Mesendoderm (in vitro differentiated cells): ENCODE results near the gene OXER1. TPM values are rescaled to one million over a fixed set of nuclear protein-coding genes. Genes with fewer than 3 reads are reported as not detected.

Experiments
- DNase-seq: peaks from one replicate; pipeline ENCODE4 v3.0.0; 2013
- H2AK5ac ChIP-seq: 2 replicates; pipeline ENCODE4 v1.6.1; 2013; ENCODE audit warnings: low read length, inconsistent platforms
- H2BK120ac ChIP-seq: 2 replicates; pipeline ENCODE4 v1.6.1; 2013; ENCODE audit warnings: low read depth, mild to moderate bottlenecking, low read length, moderate library complexity, mixed read lengths
- H2BK15ac ChIP-seq: replicated peaks from 2 replicates; pipeline ENCODE4 v1.6.1; 2013; ENCODE audit warnings: low read depth, mild to moderate bottlenecking, moderate library complexity
- H2BK5ac ChIP-seq: 2 replicates; pipeline ENCODE4 v1.6.1; 2013; ENCODE audit warnings: low read length, inconsistent platforms
- H3K18ac ChIP-seq: 2 replicates; pipeline ENCODE4 v1.6.1; 2013; ENCODE audit warnings: mild to moderate bottlenecking, low read length, mixed read lengths
- H3K23ac ChIP-seq: one replicate; pipeline ENCODE4 v1.6.1; 2013; ENCODE audit warnings: low read length
- H3K27ac ChIP-seq: 2 replicates; pipeline ENCODE4 v1.5.1; 2013; ENCODE audit warnings: low read depth, mild to moderate bottlenecking, inconsistent platforms, low read length, moderate library complexity
- H3K27me3 ChIP-seq: 2 replicates; pipeline ENCODE4 v1.6.1; 2013; ENCODE audit warnings: low read length, control low read depth, mild to moderate bottlenecking, inconsistent platforms; ENCODE audit not compliant: insufficient read depth, poor library complexity
- H3K36me3 ChIP-seq: 2 replicates; pipeline ENCODE4 v1.6.1; 2013; ENCODE audit warnings: low read length, inconsistent platforms; ENCODE audit not compliant: control insufficient read depth, insufficient read depth
- H3K4ac ChIP-seq: one replicate; pipeline ENCODE4 v1.6.1; 2013; ENCODE audit warnings: low read depth, mild to moderate bottlenecking, low read length, moderate library complexity
- H3K4me1 ChIP-seq: 2 replicates; pipeline ENCODE4 v1.6.1; 2013; ENCODE audit warnings: low read depth, low read length, inconsistent platforms; ENCODE audit not compliant: control insufficient read depth
- H3K4me2 ChIP-seq: 2 replicates; pipeline ENCODE4 v1.6.1; 2013; ENCODE audit warnings: low read length
- H3K4me3 ChIP-seq: 2 replicates; pipeline ENCODE4 v1.5.1; 2013; ENCODE audit warnings: mild to moderate bottlenecking, low read length
- H3K56ac ChIP-seq: one replicate; pipeline ENCODE4 v1.6.1; 2013; ENCODE audit warnings: low read length
- H3K79me1 ChIP-seq: 2 replicates; pipeline ENCODE4 v1.6.1; 2013; ENCODE audit warnings: low read length, inconsistent platforms
- H3K79me2 ChIP-seq: 2 replicates; pipeline ENCODE4 v1.6.1; 2013; ENCODE audit warnings: mild to moderate bottlenecking, low read length; ENCODE audit not compliant: control insufficient read depth, insufficient read depth
- H3K9ac ChIP-seq: 2 replicates; pipeline ENCODE4 v1.6.1; 2013; ENCODE audit warnings: low read length, inconsistent platforms
- H4K5ac ChIP-seq: one replicate; pipeline ENCODE4 v1.6.1; 2013; ENCODE audit warnings: low read length
- H4K8ac ChIP-seq: one replicate; pipeline ENCODE4 v1.6.1; 2013; ENCODE audit warnings: low read depth, mild to moderate bottlenecking, control low read depth, low read length, moderate library complexity
- WGBS: extraction: QIAGEN DNeasy Blood & Tissue Kit; methylation state at CpG from one replicate; pipeline ENCODE4 v1.1.7; 2013; ENCODE audit warnings: low lambda C conversion rate, missing lambda C conversion rate; ENCODE audit not compliant: insufficient coverage; ENCODE audit errors: extremely low coverage; 5-methylcytosine and 5-hydroxymethylcytosine counted together
- polyA plus RNA-seq, 2 experiments: library from polyadenylated mRNA; stranded (reverse); fragments of 200-250 nt; gene quantifications; one replicate each; pipeline ENCODE4 v1.2.3, GENCODE V29; 2013

Gene OXER1, protein sequence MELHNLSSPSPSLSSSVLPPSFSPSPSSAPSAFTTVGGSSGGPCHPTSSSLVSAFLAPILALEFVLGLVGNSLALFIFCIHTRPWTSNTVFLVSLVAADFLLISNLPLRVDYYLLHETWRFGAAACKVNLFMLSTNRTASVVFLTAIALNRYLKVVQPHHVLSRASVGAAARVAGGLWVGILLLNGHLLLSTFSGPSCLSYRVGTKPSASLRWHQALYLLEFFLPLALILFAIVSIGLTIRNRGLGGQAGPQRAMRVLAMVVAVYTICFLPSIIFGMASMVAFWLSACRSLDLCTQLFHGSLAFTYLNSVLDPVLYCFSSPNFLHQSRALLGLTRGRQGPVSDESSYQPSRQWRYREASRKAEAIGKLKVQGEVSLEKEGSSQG
- polyA plus RNA-seq (2013, experiment 1 of 2): 0.95 TPM
- polyA plus RNA-seq (2013, experiment 2 of 2): 0.78 TPM

DNA sequence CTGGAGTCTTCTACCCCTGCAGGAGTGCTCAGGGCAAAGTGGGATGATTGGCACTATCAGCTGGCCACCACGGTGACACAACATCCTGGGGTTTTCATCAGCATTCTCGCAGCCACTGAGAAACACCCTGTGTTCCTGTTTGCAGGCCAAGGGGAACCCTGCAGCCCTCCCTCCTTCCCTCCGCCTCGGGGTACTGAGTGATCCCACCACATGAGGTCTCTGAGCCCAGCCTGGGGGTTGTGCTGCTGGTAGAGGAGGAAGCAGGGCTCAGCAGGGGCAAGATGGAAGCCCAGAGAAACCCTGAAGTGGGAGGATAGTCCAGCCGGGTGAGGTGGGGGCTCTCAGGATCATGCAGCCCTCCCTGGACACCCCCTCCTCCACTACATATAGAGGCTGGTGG, at the start of gene OXER1:
TSS of gene OXER1 (minus strand) at position 40 of the 400 bp plus-strand sequence. CDS start 73 bp downstream, outside the sequence.
- Histone ChIP-seq H3K79me2 (no peaks in the 10 kb centered on the region), H3K4me3 (no peak within 1 kb of the TSS), H3K4ac (no peak within 1 kb of the TSS), H3K9ac (no peak within 1 kb of the TSS), H3K56ac (no peak within 1 kb of the TSS), H2AK5ac (no peak within 1 kb of the TSS), H3K79me1 (no peaks in the 10 kb centered on the region), H3K27ac (no peak within 1 kb of the TSS), H3K4me1 (no peaks in the 10 kb centered on the region), H3K27me3 (no peaks in the 10 kb centered on the region), H2BK15ac (no peak within 1 kb of the TSS), H2BK5ac (no peak within 1 kb of the TSS), H4K5ac (no peak within 1 kb of the TSS), H4K8ac (no peak within 1 kb of the TSS), H2BK120ac (no peak within 1 kb of the TSS), H3K18ac (no peak within 1 kb of the TSS), H3K4me2 (no peak within 1 kb of the TSS), H3K36me3 (no peaks in the 10 kb centered on the region), H3K23ac (no peak within 1 kb of the TSS)
- DNase-seq: no peak
- no CpG with 5 or more reads among the region's 5 CpGs for WGBS

- no peak overlapping the region for H3K4me2 ChIP-seq
- no peak overlapping the region for H2AK5ac ChIP-seq
- no peaks in the 10 kb centered on the region for H3K36me3 ChIP-seq
- DNase-seq: peak; percentile 54
- H3K18ac ChIP-seq: no peak overlapping the region
- H2BK120ac ChIP-seq: no peak overlapping the region
- H4K8ac ChIP-seq: no peak overlapping the region
- no peak overlapping the region for H3K4me3 ChIP-seq
- no peaks in the 10 kb centered on the region for H3K27me3 ChIP-seq
- H2BK15ac ChIP-seq: no peak overlapping the region
- no peaks in the 10 kb centered on the region for H3K79me1 ChIP-seq
- WGBS: no CpG with 5 or more reads among the region's 1 CpG
- no peak overlapping the region for H3K9ac ChIP-seq
- no peak overlapping the region for H3K27ac ChIP-seq
- no peak overlapping the region for H2BK5ac ChIP-seq
- H3K4ac ChIP-seq: no peak overlapping the region
- no peak overlapping the region for H3K23ac ChIP-seq
- peaks cover 3% of the 10 kb centered on the region for H3K4me1 ChIP-seq
- no peak overlapping the region for H3K56ac ChIP-seq
- H3K79me2 ChIP-seq: no peaks in the 10 kb centered on the region
- H4K5ac ChIP-seq: no peak overlapping the region
These were observed 49.1 kb upstream of the OXER1 start for GRCh38 chr2:42812899-42813479.

GRCh38 chr2:42810971-42811811, 47.3 kb upstream of the OXER1 start:
- Histone ChIP-seq H3K23ac (peak overlapping the region; percentile 85), H2BK15ac (no peak overlapping the region), H3K27me3 (no peaks in the 10 kb centered on the region), H4K5ac (no peak overlapping the region), H3K9ac (peak overlapping the region; percentile 79), H2BK120ac (peak overlapping the region; percentile 5), H3K36me3 (no peaks in the 10 kb centered on the region), H3K4me2 (peak overlapping the region; percentile 42), H3K56ac (peak overlapping the region; percentile 90), H2AK5ac (no peak overlapping the region), H3K18ac (peak overlapping the region; percentile 69), H3K27ac (peak overlapping the region; percentile 97), H3K79me2 (no peaks in the 10 kb centered on the region), H3K4me3 (peak overlapping the region; percentile 50), H3K4ac (peak overlapping the region; percentile 74), H4K8ac (peak overlapping the region; percentile 14), H3K4me1 (peaks cover 3% of the 10 kb centered on the region), H3K79me1 (no peaks in the 10 kb centered on the region), H2BK5ac (peak overlapping the region; percentile 10)
- peak; percentile 89 for DNase-seq
- no CpG with 5 or more reads among the region's 51 CpGs for WGBS

- no peak overlapping the region for H4K5ac ChIP-seq
- H2BK5ac ChIP-seq: peak overlapping the region; percentile 82
- peak overlapping the region; percentile 76 for H2BK120ac ChIP-seq
These were observed 46.4 kb upstream of the OXER1 start for GRCh38 chr2:42810121-42810970.

GRCh38 chr2:42809819-42810120, 45.8 kb upstream of the OXER1 start:
- Histone ChIP-seq H3K27ac (peak overlapping the region; percentile 97), H3K56ac (peak overlapping the region; percentile 90), H3K4me2 (peak overlapping the region; percentile 18), H3K18ac (peak overlapping the region; percentile 99), H3K4me1 (peaks cover 3% of the 10 kb centered on the region), H2BK5ac (no peak overlapping the region), H3K9ac (peak overlapping the region; percentile 68), H2BK15ac (no peak overlapping the region), H3K79me2 (no peaks in the 10 kb centered on the region), H3K4me3 (peak overlapping the region; percentile 25), H3K23ac (no peak overlapping the region), H3K36me3 (no peaks in the 10 kb centered on the region), H3K4ac (peak overlapping the region; percentile 71), H4K8ac (peak overlapping the region; percentile 43), H2AK5ac (no peak overlapping the region), H2BK120ac (peak overlapping the region; percentile 76), H3K27me3 (no peaks in the 10 kb centered on the region), H3K79me1 (no peaks in the 10 kb centered on the region), H4K5ac (no peak overlapping the region)
- DNase-seq: peak; percentile 79
- no CpG with 5 or more reads among the region's 35 CpGs for WGBS

More at GRCh38 chr2:42810121-42810970, 46.4 kb upstream of the OXER1 start:
- H3K36me3 ChIP-seq: no peaks in the 10 kb centered on the region
- H3K27me3 ChIP-seq: no peaks in the 10 kb centered on the region
- H3K56ac ChIP-seq: peak overlapping the region; percentile 90
- H4K8ac ChIP-seq: peak overlapping the region; percentile 43
- peaks cover 3% of the 10 kb centered on the region for H3K4me1 ChIP-seq
- H3K23ac ChIP-seq: no peak overlapping the region
- peak overlapping the region; percentile 50 for H3K4me3 ChIP-seq
- H3K4ac ChIP-seq: peak overlapping the region; percentile 76
- WGBS: no CpG with 5 or more reads among the region's 83 CpGs
- H3K18ac ChIP-seq: peak overlapping the region; percentile 99
- peak overlapping the region; percentile 97 for H3K27ac ChIP-seq
- no peak overlapping the region for H2BK15ac ChIP-seq
- peak overlapping the region; percentile 79 for H3K9ac ChIP-seq
- no peaks in the 10 kb centered on the region for H3K79me1 ChIP-seq
- peak overlapping the region; percentile 42 for H3K4me2 ChIP-seq
- H3K79me2 ChIP-seq: no peaks in the 10 kb centered on the region
- no peak overlapping the region for H2AK5ac ChIP-seq
- peak; percentile 97 for DNase-seq
